WTC11 (cell line): Measurements from ENCODE around the gene GID8. TPM values are rescaled to one million over a fixed set of nuclear protein-coding genes. Genes with fewer than 3 reads are reported as not detected.

Experiments used
- GABPB1 ChIP-seq: sonication (generic); formaldehyde crosslinking; IDR thresholded peaks from 2 replicates; pipeline ENCODE4 v1.8.1; 2023; ENCODE audit warnings: mild to moderate bottlenecking, missing genetic modification reagents
- NR1H2 ChIP-seq: sonication (generic); formaldehyde crosslinking; IDR thresholded peaks from 2 replicates; pipeline ENCODE4 v1.9.0; 2021; ENCODE audit warnings: mild to moderate bottlenecking, moderate library complexity, missing genetic modification reagents
- total RNA-seq: library from RNA; stranded (reverse); gene quantifications from 3 replicates; pipeline ENCODE4 v1.2.3, GENCODE V29; 2021
- TF ChIP-seq, protein P1 (sequence below): sonication (generic); formaldehyde crosslinking; IDR thresholded peaks from 2 replicates; pipeline ENCODE4 v1.8.0; 2022; ENCODE audit warnings: missing genetic modification reagents

Gene GID8
- total RNA-seq, 1 experiment from 2014 or later: 70.2 TPM

DNA sequence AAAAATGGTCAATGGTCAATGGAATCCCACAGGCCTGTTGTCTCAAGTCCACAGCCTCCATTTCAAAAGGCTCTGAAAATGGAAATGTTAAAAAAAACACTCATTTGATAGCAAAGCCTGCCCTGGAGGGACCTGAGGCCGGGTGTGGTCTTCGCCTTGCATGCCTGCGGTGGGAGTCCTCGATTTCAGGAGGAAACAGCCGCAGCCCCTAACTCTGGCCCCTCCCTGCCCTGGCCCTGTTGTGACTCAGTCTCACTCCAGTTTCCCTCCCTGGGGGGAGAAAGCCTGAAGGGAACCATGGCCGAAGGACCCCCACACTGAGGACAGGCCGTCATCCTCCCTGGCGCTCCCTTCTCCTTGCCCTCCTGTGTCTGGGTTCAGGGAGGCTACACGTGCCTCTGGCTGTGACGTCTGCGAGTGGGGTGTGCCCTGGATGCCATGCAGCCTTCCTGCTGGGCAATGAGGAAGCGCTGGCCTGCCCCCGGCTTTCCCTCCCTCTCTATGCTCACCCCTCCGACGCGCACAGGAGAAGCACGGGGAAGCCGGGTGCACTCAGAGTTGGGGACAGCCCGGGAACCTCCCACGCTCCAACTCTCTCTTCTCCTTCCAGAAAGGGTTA lies 59.6 kb downstream of the GID8 start (continued):
- TF ChIP-seq, protein P1, sequence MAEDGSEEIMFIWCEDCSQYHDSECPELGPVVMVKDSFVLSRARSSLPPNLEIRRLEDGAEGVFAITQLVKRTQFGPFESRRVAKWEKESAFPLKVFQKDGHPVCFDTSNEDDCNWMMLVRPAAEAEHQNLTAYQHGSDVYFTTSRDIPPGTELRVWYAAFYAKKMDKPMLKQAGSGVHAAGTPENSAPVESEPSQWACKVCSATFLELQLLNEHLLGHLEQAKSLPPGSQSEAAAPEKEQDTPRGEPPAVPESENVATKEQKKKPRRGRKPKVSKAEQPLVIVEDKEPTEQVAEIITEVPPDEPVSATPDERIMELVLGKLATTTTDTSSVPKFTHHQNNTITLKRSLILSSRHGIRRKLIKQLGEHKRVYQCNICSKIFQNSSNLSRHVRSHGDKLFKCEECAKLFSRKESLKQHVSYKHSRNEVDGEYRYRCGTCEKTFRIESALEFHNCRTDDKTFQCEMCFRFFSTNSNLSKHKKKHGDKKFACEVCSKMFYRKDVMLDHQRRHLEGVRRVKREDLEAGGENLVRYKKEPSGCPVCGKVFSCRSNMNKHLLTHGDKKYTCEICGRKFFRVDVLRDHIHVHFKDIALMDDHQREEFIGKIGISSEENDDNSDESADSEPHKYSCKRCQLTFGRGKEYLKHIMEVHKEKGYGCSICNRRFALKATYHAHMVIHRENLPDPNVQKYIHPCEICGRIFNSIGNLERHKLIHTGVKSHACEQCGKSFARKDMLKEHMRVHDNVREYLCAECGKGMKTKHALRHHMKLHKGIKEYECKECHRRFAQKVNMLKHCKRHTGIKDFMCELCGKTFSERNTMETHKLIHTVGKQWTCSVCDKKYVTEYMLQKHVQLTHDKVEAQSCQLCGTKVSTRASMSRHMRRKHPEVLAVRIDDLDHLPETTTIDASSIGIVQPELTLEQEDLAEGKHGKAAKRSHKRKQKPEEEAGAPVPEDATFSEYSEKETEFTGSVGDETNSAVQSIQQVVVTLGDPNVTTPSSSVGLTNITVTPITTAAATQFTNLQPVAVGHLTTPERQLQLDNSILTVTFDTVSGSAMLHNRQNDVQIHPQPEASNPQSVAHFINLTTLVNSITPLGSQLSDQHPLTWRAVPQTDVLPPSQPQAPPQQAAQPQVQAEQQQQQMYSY (CRISPR knock-in tag): no peak
- TF ChIP-seq NR1H2 (CRISPR knock-in tag): no peak
- no peak for TF ChIP-seq GABPB1 (CRISPR knock-in tag)

Other genes starting within 250 kb of the GID8 start
- 0.57 to 0.85 TPM (median 0.63 TPM) in 3 replicates for gene NTSR1, start 229.3 kb upstream of the GID8 start, total RNA-seq
- 20.0 to 20.8 TPM (median 20.2 TPM) in 3 replicates for gene MRGBP, start 141.7 kb upstream of the GID8 start, total RNA-seq
- 32.5 to 43.3 TPM (median 33.8 TPM) in 3 replicates for gene OGFR, start 133.3 kb upstream of the GID8 start, total RNA-seq
- 115 to 136 TPM (median 123 TPM) in 3 replicates for gene COL9A3, start 121.1 kb upstream of the GID8 start, total RNA-seq
- 19.7 to 20.4 TPM (median 20.3 TPM) in 3 replicates for gene TCFL5, start 76.3 kb upstream of the GID8 start, total RNA-seq
- 69.3 to 87.3 TPM (median 71.6 TPM) in 3 replicates for gene DIDO1, start 11.6 kb upstream of the GID8 start, total RNA-seq
- 26.2 to 41.7 TPM (median 30.8 TPM) in 3 replicates for gene SLC17A9, start 14.6 kb downstream of the GID8 start, total RNA-seq
- 0.57 to 1.3 TPM (median 0.66 TPM) in 3 replicates for gene BHLHE23, start 68.8 kb downstream of the GID8 start, total RNA-seq